Endothelial cell of hepatic sinusoid (primary cell): ENCODE data around the gene PTOV1.

Experiments
- in situ Hi-C: cut with HindIII; loops from 2 replicates; pipeline ENCODE4 v1.10.0; 2017; ENCODE audit warnings: low sequenced_read_pairs

Gene PTOV1

DNA sequence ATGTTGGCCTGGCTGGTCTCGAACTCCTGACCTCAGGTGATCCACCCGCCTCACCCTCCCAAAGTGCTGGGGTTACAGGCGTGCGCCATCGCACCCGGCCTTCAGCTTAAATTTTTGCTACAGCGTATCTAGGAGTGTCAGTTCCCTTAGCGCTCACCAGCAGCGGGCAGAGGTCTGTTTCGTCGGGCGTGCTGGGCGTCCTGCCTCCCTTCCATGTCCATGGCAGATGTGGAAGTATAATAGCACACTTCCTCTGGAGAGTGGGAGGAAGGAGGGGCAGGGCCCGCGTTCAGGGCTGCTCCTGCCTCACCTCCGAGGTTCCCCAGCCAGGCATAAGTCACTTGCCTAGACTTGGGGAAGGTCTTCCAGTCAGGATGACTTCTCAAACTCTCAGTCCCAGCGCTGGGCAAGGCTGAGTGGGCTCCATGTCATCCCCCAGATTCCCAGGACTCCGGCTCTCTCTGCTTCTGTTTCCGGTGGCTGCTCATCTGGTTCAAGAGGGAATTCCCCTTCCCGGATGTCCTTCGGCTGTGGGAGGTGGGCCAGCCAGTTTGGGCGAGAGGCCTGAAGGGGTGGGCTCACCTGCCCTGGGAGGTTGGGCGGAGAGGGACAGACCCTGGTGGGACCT lies 36.2 kb downstream of the PTOV1 start:
- in situ Hi-C loops = no loop called here

DNA sequence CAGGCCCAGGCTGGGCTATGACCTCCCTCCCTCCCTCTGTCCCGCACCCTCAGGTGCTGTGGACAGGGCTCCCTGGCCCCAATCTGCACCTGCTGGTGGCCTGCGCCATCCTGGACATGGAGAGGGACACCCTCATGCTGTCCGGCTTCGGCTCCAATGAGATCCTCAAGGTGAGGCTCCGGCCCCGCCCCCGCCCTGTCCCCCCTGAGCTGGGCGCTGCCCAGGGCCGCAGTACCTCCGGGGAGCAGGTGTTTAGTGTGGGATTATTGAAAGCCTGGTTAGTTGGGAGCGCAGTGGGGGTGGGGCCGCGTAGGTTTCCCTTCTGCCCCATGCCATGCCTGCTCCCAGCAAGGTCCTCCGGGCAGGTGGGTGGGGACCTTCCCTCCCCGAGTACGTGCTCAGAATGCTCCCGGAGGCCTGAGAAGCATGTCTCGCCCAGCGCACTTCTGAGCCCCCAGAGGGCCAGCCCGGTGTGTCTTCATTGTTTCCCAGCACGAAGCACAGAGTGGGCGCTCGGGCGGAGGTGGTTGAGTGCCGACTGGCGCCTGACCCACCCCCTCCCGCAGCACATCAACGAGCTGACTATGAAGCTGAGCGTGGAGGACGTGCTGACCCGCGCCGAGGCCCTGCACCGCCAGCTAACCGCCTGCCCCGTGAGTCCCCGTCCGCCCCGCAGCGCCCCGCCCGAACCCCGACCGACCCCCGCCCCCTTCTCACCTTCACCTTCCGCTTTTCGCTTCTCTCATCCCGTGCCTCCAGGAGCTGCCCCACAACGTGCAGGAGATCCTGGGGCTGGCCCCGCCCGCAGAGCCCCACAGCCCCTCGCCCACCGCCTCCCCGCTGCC lies 36.9 kb downstream of the PTOV1 start:
- in situ Hi-C loops = no loop called here

DNA sequence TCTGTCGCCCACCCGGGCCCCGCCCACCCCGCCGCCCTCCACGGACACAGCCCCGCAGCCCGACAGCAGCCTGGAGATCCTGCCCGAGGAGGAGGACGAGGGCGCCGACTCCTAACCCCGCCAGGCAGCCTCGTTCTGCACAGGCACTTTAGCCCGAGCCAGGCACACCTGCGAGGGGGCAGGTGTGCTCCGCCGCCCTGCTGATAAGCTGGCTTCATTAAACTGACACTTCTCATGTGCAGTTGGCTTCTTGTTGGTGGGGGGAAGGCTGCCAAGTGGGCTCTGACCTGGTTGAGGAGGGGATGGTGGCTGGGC lies 37.5 kb downstream of the PTOV1 start:
- in situ Hi-C loops = no loop called here

DNA sequence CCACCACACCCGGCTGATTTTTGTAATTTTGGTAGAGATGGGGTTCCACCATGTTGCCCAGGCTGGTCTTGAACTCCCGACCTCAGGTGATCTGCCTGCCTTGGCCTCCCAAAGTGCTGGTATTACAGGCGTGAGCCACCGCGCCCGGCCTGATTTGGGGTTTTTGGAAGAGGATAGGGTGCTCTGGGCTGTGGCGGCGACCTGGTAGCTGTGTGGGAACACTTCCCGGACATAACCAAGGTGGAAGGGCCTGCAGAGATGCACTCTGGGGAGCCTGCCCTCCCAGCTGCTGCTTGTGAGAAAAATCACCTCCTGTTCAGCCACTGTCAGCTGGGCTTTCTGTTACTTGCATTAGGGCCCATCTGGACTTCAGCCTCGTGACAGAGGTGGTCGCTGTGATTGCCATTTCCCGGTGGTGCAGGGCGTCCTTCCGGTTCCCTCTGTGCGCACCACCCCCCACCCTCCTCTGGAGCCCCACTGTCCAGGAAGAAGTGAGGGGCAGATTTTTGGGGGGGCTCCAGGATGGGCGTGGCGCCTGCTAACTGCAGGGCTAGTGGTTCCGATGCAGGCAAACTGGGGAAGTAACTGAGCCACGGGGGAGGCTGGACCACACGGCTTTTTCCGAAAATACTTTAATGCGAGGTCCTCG lies 38.2 kb downstream of the PTOV1 start:
- in situ Hi-C loops = no loop called here

DNA sequence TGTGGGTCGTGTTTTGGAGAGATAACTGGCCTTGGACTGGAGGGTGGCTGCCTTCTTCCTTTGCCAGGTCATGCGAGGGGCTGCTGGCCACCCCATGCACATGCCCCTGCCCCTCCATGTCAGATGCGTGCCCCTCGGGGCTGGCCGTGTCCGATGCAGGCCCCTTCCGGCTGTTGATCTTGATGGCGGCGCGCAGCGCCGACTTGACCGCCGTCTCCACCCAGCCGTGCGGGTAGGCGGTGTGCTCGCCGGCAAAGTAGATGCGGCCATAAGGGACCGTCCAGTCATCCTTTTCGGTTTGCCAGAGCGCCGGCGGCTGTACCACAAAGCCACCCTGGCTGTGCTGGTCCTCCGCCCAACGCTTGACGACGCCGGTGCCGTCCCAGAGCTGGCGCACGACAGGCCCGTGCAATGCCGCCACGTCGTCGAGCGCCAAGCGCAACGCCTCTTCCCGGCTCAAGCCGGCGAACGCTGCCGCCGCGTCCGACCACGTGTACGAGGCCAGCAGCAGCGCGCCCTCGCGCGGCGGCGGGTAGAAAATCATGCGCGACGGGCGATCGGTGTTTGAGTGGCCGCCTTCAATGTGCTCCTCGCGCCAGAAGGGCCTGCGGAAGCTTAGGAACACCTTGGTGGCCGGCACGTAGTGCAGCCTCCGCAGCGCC lies 38.9 kb downstream of the PTOV1 start:
- in situ Hi-C loops = loop anchor here (5.0 kb wide), 1 partner anchor 38 kb away; the partner anchor contains the start of gene PTOV1

DNA sequence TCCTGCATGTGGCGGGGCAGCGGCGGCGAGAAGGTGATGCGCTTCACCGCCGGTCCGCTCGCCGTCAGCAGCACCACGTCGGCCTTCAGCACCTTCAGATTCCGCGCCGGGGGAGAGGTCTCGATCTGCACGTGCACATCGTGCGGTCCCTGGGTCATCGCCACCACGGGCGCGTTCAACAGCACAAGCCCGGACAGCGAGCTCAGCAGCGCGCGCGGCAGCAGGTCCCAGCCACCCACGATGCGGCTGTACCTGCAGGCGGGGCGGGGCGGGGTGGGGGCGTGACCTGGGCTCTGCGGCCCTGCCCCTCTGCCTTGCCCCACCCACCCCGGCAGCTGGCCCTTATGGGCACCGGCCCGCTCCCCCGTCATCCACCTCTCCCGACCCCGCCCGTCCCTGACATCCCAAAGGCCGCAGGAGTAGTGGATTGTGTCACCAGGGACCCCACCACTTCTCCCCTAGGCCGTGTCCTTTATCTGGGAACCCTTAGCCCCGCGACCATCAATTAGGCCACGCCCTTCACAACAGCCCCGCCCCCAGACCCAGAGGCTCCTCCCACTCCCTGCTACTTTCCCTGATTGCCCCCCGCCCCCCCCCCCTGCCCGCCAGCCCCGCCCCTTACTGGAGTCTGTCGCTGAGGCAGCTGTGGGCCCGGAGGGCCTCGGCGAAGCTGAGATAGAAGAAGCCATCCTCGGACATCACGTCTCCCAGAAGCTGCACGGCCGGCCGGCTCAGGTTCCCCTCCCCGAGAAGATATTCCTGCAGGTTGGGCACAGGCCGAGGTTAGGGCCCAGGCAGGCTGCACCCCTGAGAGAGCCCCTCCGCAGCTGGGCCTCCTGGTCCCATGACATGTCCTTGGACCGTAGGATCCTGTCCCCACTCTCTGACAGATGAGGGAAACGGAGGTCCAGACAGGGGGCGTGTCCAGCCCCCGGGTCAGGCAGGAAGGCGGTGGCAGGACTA lies 39.7 kb downstream of the PTOV1 start:
- in situ Hi-C loops = loop anchor here (5.0 kb wide), 1 partner anchor 38 kb away; the partner anchor contains the start of gene PTOV1

DNA sequence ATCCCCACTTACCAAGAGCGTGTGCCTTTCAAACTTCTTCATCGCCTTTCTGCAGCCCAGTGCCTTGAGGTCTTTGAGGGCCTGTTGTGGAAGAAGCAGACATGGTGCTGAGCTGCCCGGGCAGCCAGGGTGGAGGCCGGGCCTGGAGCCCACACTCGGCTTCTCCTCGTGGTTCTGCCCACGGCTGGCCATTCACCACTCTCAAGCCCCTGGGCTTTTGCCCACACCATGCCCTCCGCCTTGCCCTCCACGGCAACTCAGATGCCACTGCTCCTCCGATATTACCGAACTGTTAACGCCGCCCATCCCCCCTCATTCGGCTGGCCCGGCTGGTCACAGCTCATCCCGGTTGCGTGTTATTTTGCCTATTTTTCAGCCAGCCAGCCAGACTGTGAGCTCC lies 40.4 kb downstream of the PTOV1 start:
- in situ Hi-C loops = loop anchor here (5.0 kb wide), 1 partner anchor 39 kb away; the partner anchor contains the start of gene PTOV1

DNA sequence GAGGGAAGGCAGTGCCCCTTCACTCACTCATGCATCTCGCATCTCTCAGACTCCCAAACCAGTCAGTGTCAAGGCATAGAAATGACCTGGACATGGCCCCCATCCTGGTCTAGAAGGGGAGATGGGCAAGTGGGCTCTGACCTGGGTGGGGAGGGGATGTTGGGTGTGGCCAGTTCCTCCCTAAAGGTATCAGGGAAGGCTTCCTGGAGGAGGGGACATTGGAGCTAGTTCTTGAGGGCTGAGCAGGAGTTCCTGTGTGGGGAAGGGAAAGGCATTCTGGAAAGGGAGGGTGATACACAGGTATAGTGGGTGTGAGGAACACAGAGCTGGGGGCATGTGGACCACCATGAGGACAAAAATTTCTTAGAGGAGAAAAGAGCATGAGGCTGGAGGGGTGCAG lies 41.8 kb downstream of the PTOV1 start:
- in situ Hi-C loops = loop anchor here (5.0 kb wide), 1 partner anchor 40 kb away; the partner anchor contains the start of gene PTOV1

DNA sequence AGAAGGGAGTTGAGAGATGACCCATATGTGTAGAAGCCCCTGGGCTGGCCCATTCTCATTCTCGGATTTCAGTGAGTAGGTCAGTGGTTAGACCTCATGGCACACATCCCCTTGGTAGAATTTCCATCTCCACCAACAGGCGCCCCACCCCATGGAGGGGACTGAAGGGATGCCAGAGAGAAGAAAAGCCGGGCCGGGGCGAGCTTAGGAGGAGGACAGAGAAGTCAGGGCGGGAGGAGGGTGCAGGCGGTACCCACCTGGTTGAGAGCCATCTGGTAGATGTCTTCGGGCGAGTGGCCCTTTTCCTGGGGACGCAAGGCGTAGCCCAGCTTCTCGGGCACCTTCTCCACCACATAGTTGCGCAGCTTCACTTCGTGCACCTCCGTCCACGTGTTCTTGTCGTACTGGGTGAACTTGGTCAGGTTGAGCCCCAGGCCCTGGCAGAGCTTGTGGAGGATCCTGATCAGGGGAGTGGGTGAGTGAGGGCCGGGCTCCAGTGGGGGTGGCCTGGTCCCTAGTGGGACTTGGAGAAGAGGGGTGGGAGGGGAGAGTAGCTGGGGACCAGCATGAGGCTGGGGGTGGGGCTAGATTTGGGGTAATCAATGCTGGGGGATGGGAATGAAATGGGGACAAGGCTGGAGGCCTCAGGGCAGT lies 43.2 kb downstream of the PTOV1 start:
- in situ Hi-C loops = loop anchor here (5.0 kb wide), 1 partner anchor 42 kb away; the partner anchor contains the start of gene PTOV1

DNA sequence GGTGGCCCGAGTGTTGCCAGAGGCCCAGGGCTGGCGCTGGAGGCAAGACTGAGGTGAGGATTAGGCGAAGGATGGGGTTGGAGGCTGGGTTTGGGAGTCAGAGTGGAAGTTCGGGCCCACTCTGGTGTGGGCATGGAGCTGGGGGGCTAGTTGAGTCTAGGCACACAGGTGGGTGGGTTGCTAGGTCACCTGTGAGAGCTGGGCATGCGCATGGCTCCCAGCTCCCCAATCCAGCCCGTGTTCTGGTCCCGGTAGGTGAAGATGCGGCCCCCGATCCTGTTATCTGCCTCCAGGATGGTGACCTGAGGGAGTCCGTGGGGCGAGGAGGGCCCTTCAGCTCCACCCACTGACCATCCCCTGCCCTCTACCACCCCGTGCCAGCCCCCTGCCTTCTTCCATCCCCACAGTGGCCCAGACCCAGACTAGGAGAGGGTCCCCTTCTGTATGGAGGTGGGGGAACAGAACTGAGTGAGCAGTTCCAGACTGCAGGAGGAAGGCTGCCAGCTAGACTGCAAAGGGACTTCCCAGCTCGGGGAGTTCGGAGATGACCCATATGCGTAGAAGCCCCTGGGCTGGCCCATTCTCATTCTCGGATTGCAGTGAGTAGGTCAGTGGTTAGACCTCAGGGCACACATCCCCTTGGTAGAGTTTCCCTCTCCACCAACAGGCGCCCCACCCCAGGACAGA lies 44.1 kb downstream of the PTOV1 start:
- in situ Hi-C loops = loop anchor here (5.0 kb wide), 1 partner anchor 43 kb away; the partner anchor contains the start of gene PTOV1

DNA sequence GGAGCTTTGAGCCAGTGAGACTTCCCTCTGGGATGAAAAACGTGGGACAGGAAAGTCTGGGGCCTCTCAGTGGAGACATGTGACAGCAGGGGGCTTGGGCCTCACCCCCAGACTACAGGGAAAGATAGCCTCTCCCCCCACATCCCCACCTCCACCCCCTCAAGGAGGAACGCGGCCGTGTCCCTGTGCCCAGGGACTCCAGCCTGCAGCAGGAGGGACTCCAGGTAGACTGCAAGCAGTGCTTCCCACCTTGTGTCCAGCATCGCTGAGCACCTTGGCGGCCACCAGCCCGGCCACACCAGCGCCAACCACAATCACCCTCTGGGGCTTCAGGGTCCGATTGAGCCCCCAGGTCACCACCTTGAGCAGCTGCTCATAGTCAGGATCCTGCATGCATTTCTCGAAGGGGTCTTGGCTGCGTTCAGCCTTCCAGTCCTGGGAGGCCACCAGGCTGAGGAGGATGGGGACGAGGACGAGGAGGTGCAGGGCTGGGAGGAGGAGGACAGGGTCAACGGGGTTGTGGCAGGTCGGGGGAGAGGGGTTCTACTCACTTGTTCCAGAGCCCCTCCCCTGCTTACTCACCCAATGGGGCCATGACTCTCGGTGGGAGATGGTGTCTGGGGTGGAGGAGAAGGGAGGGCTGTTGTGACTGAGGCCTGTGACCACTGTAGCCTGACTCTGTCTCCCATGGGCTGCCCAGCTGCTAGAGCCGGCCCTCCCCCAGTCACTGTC lies 44.8 kb downstream of the PTOV1 start:
- in situ Hi-C loops = no loop called here

DNA sequence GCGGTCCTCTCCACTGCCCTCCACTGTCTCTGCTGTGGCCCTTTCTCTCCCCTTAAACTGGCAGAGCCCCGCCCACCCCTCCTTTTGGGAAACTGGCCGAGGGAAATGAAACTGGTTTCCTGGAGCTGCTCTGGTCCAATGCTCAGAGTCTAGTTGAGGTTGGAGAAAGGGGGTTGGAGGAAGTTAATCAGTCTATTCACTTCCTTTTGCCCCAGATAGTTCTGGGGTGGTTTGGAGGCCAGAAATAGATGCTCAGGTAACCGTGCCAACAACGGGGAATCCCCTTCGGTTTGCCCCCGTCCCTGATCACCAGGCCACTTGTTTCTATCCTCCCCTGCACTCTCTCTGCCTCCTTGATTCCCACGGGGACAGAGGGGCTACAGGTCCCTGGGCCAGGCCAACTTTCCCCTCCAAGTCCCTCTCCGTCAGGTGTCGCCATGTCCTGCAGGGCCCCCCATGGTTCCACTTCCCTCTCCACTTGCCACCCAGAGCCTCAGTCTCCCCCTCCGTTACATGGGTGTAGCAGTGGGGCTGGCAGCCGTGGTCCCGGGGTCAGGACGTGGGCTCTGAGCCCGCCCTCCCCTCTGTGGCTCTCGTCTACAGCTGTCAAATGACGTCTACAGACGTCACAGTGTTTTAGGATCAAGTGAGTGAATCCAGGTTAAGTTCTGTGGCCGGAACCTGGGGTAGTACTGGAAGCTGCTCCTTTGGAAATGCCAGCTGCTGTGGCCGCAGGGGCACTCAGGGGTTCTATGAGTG lies 46.1 kb downstream of the PTOV1 start, which contains the start of gene IL4I1:
TSS of gene IL4I1 (minus strand) at position 25 of the 759 bp plus-strand sequence. CDS start 727 bp downstream, outside the sequence.
- in situ Hi-C loops = no loop called here

DNA sequence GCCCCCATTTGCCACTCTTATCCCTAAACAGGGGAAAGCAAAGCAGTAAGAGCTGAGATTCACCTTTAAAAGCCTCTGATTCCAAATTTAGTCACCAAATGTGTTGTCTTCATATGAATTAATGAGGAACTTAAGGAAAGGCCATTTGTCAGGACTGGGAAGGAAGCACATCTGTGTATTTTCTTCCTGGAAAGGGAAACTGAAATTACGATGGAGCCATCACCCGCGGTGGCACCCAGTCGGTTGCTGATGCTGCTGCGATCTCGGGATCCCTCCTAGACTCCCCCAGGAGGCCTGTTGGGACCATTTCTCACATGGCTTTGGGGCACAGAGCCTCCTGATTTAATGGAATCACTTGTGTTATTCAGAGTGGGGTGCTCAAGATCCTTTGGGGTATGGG lies 53.2 kb downstream of the PTOV1 start:
- in situ Hi-C loops = no loop called here

DNA sequence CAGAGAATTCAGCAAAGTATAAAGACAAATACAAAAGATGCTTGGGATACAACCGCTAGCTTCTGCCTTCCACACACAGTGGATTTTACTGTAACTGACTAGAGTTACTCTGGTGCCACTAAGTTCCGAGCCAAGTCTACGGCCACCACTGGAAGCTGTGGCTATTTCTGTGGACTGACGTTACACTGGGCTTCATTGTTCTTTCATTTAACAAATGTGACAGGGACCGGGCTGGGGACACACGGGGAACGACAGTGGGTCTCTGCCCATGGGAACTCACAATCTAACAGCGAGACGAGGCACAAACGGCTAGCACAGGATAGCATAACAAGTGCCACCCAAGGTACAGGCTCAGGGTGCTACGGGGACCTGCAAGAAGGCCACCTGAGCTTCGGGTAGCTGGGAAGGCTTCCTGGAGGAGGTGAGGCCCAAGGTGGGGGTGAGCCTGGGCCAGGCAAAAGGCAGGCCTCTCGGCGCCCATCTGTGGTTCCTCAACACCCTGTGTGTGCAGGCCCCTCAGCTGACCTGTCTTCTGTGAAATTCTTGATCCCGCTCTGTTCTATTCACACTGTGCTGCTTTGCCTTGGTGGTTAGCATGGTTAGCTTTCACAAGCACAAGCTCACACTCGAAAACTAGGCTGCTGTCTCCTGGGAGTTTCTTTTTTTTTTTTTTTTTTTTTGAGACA lies 56.1 kb downstream of the PTOV1 start:
- in situ Hi-C loops = no loop called here

DNA sequence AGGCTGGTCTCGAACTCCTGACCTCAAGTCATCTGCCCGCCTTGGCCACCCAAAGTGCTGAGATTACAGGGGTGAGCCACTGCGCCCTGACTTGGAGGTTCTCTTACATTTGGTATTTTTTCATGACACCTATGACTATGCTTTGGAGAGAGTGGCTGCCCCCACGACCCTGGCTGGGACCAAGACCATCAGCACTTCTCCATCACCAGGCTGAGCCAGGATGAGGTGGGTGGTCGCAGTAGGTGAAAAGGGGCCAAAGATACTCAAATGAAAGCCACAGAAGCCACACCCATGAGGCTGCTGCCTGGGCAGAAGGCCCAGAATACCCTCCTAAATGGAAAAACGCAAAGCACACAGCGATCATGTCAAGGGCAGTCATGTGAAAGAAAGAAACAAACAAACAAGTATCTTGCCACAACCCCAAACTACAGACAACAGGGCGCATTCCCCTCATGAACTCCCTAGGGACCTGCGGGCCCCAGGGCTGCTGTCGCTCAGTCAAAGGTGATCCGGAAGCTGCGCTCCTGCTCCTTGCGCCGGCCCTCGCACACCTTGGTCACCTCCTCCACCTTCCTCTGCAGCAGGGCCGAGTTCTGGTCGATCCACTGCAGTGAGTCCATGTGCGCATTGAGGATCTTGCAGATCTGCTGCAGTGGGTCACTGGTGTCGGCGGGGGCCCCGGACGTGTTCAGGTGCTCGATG lies 56.9 kb downstream of the PTOV1 start:
- in situ Hi-C loops = no loop called here
